ENCODE results near the gene MAGI2. TPM values are rescaled to one million over a fixed set of nuclear protein-coding genes. Genes with fewer than 3 reads are reported as not detected.

MAGI2 gene
- total and polyA plus RNA-seq, 8 donors, result 1.3 to 4.0 (median 2.0) TPM

DNA sequence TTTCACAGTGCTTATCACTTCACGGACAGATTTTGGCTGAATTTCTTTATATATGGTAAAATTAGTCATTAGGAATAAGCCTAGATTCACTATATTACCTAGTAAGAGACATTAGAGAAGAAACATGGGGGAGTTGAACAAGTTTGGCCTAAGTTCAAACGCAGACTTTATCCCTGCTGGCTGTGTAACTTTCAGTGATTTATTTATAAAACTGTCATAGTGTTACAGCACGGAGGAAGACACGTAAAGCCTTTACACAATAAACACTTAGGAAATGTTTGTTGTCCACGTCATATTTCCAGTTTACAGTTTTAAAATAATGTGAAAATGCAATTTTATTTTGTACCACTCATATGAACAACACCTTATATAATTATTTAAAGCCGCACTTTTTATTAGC is 661.5 kb downstream of the MAGI2 start:
- no peak for FAIRE-seq
- H3K27ac ChIP-seq, result no peak overlapping the region

DNA sequence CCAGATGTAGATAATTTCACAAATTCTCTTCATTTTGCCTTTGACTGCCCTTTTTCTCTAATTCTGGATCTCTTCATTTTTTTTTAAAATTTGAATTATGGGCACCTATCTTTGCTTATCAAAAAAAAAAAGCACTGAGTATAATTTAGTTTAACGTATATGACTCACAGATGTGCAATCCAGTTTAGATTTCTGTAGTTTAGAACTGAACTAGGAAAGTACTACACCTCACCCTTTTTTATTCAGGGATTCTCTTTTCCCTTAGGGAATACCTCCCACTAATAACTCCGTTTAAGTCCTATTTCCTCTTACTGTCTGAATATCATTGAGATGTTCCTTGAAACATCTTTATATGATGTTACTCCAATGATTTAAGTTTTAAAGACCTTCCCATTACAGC is 665.0 kb downstream of the MAGI2 start:
- ATAC-seq, result no peak
- no peak for DNase-seq
- intact Hi-C loops (cut with DNase I), result no loop called here
- WGBS, 2 donors, result 57 to 64% methylated on average over 2 of the region's 2 CpGs
- Histone ChIP-seq H3K27ac (no peak overlapping the region), H3K4me1 (no peaks in the 10 kb centered on the region), H3K27me3 (no peaks in the 10 kb centered on the region), H3K4me3 (no peak overlapping the region), H3K36me3 (no peaks in the 10 kb centered on the region), H3K9me3 (no peaks in the 10 kb centered on the region)
- TF ChIP-seq CTCF (IDR thresholded peaks at IDR 0.05), result no peak
- FAIRE-seq, result no peak

More for the DNA sequence above, 661.5 kb downstream of the MAGI2 start:
- ATAC-seq (no peak), DNase-seq (no peak)
- intact Hi-C loops (cut with DNase I), result no loop called here
- no peaks in the 10 kb centered on the region for H3K27me3 ChIP-seq
- whole genome bisulfite sequencing, 2 donors, result 48 to 50% methylated on average over 6 of the region's 6 CpGs
- TF ChIP-seq CTCF (IDR thresholded peaks at IDR 0.05), result no peak
- H3K9me3 ChIP-seq, result no peaks in the 10 kb centered on the region
- no peaks in the 10 kb centered on the region for H3K4me1 ChIP-seq
- no peak overlapping the region for H3K4me3 ChIP-seq
- H3K36me3 ChIP-seq, result no peaks in the 10 kb centered on the region

- H3K36me3 ChIP-seq, result no peaks in the 10 kb centered on the region
- no peaks in the 10 kb centered on the region for H3K4me1 ChIP-seq
- FAIRE-seq (no peak), DNase-seq (no peak), ATAC-seq (no peak)
- H3K27me3 ChIP-seq, result no peaks in the 10 kb centered on the region
- H3K4me3 ChIP-seq, result no peak overlapping the region
- H3K9me3 ChIP-seq, result no peaks in the 10 kb centered on the region
- intact Hi-C loops (cut with DNase I), result no loop called here
- 78 to 83% methylated on average over 1 of the region's 1 CpG for WGBS, 2 donors
- no peak overlapping the region for H3K27ac ChIP-seq
- TF ChIP-seq CTCF (IDR thresholded peaks at IDR 0.05), result no peak
These were observed 665.6 kb downstream of the MAGI2 start for GRCh38 chr7:78787854-78788253.

DNA sequence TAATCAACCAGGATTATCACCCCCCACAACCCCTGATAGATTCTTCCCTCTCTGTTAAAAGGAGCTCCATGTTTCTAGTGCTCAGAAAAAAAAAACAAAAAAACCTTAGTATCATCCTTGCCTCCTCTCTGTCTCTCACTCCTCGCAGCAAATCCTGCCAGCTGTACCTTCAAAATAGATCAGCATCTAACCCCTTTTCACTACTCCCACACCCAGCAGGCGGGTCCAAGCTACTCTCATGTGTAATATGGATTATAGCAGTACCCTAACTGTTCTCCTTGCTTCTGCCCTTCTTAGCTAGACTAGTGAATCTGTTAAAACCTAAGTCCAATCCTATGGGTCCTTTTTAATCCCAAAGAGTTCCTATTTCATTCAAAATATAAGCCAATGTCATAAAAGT is 667.4 kb downstream of the MAGI2 start:
- no peaks in the 10 kb centered on the region for H3K9me3 ChIP-seq
- no peak overlapping the region for H3K27ac ChIP-seq
- no peaks in the 10 kb centered on the region for H3K4me1 ChIP-seq
- ATAC-seq (no peak), DNase-seq (no peak), FAIRE-seq (no peak)
- H3K27me3 ChIP-seq, result no peaks in the 10 kb centered on the region
- no peaks in the 10 kb centered on the region for H3K36me3 ChIP-seq
- H3K4me3 ChIP-seq, result no peak overlapping the region
- intact Hi-C loops (cut with DNase I), result no loop called here
- WGBS, 2 donors, result 91 to 93% methylated on average over 2 of the region's 2 CpGs
- TF ChIP-seq CTCF (IDR thresholded peaks at IDR 0.05), result no peak

DNA sequence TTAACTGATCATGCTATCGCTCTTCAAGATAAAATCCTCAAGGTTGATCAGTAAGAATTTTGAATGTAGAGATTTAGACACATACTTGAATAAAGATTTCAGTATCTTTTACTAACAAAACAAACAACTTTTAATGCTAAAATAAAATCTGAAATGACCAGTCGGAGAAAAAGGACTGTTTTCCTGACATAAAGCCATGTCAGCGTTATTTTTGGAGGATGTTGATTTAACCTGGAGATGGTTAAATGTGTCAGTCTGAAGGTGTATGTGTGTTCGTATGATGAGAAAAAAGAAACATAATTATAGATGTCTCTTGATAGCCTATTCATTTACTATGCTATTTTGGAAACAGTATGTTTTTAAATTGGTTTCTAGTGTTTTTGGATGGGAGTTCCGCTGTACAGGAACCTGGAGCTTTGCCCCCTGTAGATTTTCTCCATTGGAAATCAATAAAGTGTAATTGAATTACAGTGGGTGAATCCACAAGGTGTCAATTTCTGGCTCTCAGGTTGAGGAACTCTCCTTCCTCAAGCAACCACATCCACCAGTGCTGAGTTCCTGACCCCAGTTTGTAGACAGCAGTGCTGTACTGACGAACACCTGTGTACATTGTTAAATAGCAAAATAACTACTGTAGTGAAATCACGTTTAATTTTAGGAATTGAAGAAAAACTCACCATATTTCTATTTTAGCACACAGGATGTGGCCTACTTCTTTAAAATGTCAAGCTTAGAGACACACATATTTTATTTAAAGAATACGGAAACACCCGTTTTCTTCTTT is 670.1 kb downstream of the MAGI2 start:
- H3K4me1 ChIP-seq, result no peaks in the 10 kb centered on the region
- no peak for TF ChIP-seq CTCF (IDR thresholded peaks at IDR 0.05)
- H3K4me3 ChIP-seq, result no peak overlapping the region
- H3K9me3 ChIP-seq, result no peaks in the 10 kb centered on the region
- WGBS, 2 donors, result 78 to 81% methylated on average over 9 of the region's 9 CpGs
- ATAC-seq, result no peak
- intact Hi-C loops (cut with DNase I), result no loop called here
- no peak for DNase-seq
- FAIRE-seq, result no peak
- no peaks in the 10 kb centered on the region for H3K36me3 ChIP-seq
- no peaks in the 10 kb centered on the region for H3K27me3 ChIP-seq
- no peak overlapping the region for H3K27ac ChIP-seq

Measured in pancreas (tissue), 10 donors.